ENCODE data around the gene ROCK2.

DNA sequence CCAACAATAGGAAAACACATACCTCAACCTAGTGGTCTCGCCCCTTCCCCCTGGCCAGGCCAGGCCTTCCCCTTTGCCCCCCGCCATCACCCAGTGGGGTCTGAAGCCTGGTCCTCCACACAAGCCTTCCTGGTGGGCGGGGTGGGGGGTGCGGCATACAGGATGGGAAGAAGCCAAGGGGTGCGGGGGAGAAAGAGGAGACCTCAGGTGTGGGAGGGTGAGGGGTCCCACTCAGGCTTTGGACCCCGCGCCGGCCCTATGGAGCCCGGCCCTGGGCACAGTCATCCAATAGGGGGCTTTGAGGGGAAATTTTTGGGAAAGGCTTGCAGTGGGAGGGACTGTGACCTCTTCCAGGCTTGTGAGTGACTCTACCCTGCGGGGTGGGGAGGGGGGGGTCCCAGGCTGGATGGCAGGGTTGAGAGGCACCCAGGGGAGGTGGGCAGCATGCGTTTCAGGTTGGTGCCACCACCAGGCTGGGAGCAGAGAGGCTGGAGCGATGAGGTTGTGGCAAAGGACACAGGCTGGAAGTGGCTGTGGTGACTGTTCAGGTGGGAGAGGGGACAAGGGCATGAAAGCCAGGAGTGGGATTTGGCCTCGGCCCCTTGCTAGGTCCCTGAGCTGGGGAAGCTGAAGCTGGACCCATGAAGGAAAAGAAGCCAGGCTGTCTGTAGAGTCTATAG is 187.9 kb downstream of the ROCK2 start:
- TF ChIP-seq, protein P1, sequence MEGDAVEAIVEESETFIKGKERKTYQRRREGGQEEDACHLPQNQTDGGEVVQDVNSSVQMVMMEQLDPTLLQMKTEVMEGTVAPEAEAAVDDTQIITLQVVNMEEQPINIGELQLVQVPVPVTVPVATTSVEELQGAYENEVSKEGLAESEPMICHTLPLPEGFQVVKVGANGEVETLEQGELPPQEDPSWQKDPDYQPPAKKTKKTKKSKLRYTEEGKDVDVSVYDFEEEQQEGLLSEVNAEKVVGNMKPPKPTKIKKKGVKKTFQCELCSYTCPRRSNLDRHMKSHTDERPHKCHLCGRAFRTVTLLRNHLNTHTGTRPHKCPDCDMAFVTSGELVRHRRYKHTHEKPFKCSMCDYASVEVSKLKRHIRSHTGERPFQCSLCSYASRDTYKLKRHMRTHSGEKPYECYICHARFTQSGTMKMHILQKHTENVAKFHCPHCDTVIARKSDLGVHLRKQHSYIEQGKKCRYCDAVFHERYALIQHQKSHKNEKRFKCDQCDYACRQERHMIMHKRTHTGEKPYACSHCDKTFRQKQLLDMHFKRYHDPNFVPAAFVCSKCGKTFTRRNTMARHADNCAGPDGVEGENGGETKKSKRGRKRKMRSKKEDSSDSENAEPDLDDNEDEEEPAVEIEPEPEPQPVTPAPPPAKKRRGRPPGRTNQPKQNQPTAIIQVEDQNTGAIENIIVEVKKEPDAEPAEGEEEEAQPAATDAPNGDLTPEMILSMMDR (IDR thresholded peaks at IDR 0.05 in 8 of 11, conservative IDR thresholded peaks at IDR 0.05 in 3 of 11) = no peak
- no peak for TF ChIP-seq POLR2A (IDR thresholded peaks at IDR 0.05)
- no peak for TF ChIP-seq POLR2AphosphoS5 (IDR thresholded peaks at IDR 0.05)
